K562 (cell line): ENCODE measurements around the gene B3GNT9. TPM values are rescaled to one million over a fixed set of nuclear protein-coding genes. Genes with fewer than 3 reads are reported as not detected.

ENCODE experiments used
- ATAC-seq: fragments of 200-7000 bp; cut with Tn5 transposase; 3 replicates; pipeline ENCODE4 v1.9.1; 2020; ENCODE audit warnings: moderate library complexity
- BruUV-seq: library from RNA; stranded (reverse); fragments of 400-500 nt; replicated peaks from 2 replicates; lab custom pipeline; 2021; lab: Mats Ljungman, UMichigan
- CTCF ChIA-PET: fragments of 300-600 bp; formaldehyde crosslinking; extraction: SDS; loops from one replicate; lab custom pipeline; 2021; ENCODE audit warnings: low intra/inter-chr PET ratio; lab: Yijun Ruan, JAX
- POLR2A ChIA-PET: fragments of 300-600, 350-650 bp; sonication (Branson Sonifier 250); formaldehyde crosslinking; extraction: SDS; loops from one replicate; lab custom pipeline; 2021; ENCODE audit warnings: antibody characterized with exemption, inconsistent platforms; lab: Yijun Ruan, JAX
- DNase-seq, 4 experiments: peaks; one replicate each; pipeline versions ENCODE4 v3.0.0 to v3.0.0-alpha.2; 2011 to 2018; ENCODE audit warnings: low spot score in 3 of 4, mixed read lengths in 3 of 4; ENCODE audit errors: extremely low read depth in 1 of 4
- FAIRE-seq: peaks from 2 replicates; lab custom pipeline; 2011; peaks lifted over from hg19 to GRCh38; lab: Jason Lieb, UNC
- H2AFZ ChIP-seq: 2 replicates; pipeline ENCODE4 v1.6.0; 2011; ENCODE audit warnings: low read depth, low read length, control low read depth, inconsistent platforms
- H3K27ac ChIP-seq: fragments of 200-600 bp; 3 replicates; pipeline ENCODE4 v1.8.0; 2011; ENCODE audit warnings: low read depth, mild to moderate bottlenecking, control low read depth, inconsistent platforms, low read length, moderate library complexity, mixed read lengths; ENCODE audit errors: extremely low read depth
- H3K27me3 ChIP-seq, 2 experiments: fragments of 300-600 bp in 1 of 2; 2 replicates in 1 of 2; 3 replicates in 1 of 2; pipeline versions ENCODE4 v1.6.0 to v1.8.0; 2011; ENCODE audit warnings: inconsistent platforms in 2 of 2, low read length in 2 of 2, mild to moderate bottlenecking in 1 of 2, mixed read lengths in 1 of 2, moderate library complexity in 1 of 2; ENCODE audit not compliant: control insufficient read depth in 2 of 2, insufficient read depth in 2 of 2
- H3K36me3 ChIP-seq: fragments of 300-600 bp; 3 replicates; pipeline ENCODE4 v1.8.0; 2011; ENCODE audit warnings: mild to moderate bottlenecking, low read length, inconsistent platforms; ENCODE audit not compliant: control insufficient read depth, insufficient read depth
- H3K4me1 ChIP-seq, 2 experiments: fragments of 200-600 bp in 1 of 2; replicated peaks in 1 of 2; 2 replicates in 1 of 2; 3 replicates in 1 of 2; pipeline versions ENCODE4 v1.5.1 to v1.8.0; 2011; ENCODE audit warnings: inconsistent platforms in 2 of 2, low read length in 2 of 2, mild to moderate bottlenecking in 1 of 2, mixed read lengths in 1 of 2, moderate library complexity in 1 of 2; ENCODE audit not compliant: control insufficient read depth in 2 of 2, insufficient read depth in 2 of 2
- H3K4me2 ChIP-seq: 2 replicates; pipeline ENCODE4 v1.6.1; 2011; ENCODE audit warnings: low read length, control low read depth, inconsistent platforms, mixed read lengths; ENCODE audit not compliant: insufficient read depth
- H3K4me3 ChIP-seq: fragments of 200-600 bp; sonication (generic), shearing (Covaris generic); 2 replicates; pipeline ENCODE4 v1.5.1; 2016; ENCODE audit warnings: control low read depth, inconsistent platforms
- H3K79me2 ChIP-seq: fragments of 200-600 bp; 3 replicates; pipeline ENCODE4 v1.8.0; 2011; ENCODE audit warnings: low read length, inconsistent platforms; ENCODE audit not compliant: control insufficient read depth, insufficient read depth
- H3K9ac ChIP-seq, 2 experiments: 2 replicates each; pipeline versions ENCODE4 v1.6.0 to v1.6.1; 2011; ENCODE audit warnings: low read depth in 2 of 2, low read length in 2 of 2, control low read depth in 1 of 2, inconsistent platforms in 1 of 2, mild to moderate bottlenecking in 1 of 2, mixed read lengths in 1 of 2; ENCODE audit not compliant: insufficient read depth in 1 of 2
- H3K9me1 ChIP-seq: one replicate; pipeline ENCODE4 v1.6.0; 2011; ENCODE audit warnings: inconsistent platforms, mild to moderate bottlenecking, low read length, moderate library complexity; ENCODE audit not compliant: control insufficient read depth, insufficient read depth
- H3K9me3 ChIP-seq: replicated peaks from 2 replicates; pipeline ENCODE4 v1.5.1; 2011; ENCODE audit warnings: low read depth, low read length, inconsistent platforms; ENCODE audit not compliant: control insufficient read depth, insufficient read depth
- H4K20me1 ChIP-seq: replicated peaks from 2 replicates; pipeline ENCODE4 v1.6.1; 2011; ENCODE audit warnings: low read length, inconsistent platforms, mixed read lengths; ENCODE audit not compliant: control insufficient read depth, insufficient read depth
- ATF1 ChIP-seq, 2 experiments: fragments of 450-650 bp in 1 of 2; IDR thresholded peaks; 2 replicates each; pipeline ENCODE4 v1.6.1; 2016; ENCODE audit warnings: missing compliant biosample characterization in 1 of 2, missing genetic modification characterization in 1 of 2
- CTCF ChIP-seq, 3 experiments: IDR thresholded peaks in 2 of 3; conservative IDR thresholded peaks in 1 of 3; 2 replicates each; pipeline ENCODE4 v1.5.1; 2011 to 2012; ENCODE audit warnings: low read length in 3 of 3, mild to moderate bottlenecking in 3 of 3, control low read depth in 2 of 3, improper control_type of control experiment in 1 of 3, inconsistent platforms in 1 of 3, low read depth in 1 of 3, mixed read lengths in 1 of 3, moderate library complexity in 1 of 3; ENCODE audit not compliant: insufficient read depth in 2 of 3
- CTCFL ChIP-seq: IDR thresholded peaks from 2 replicates; pipeline ENCODE4 v1.6.1; 2011; ENCODE audit warnings: borderline replicate concordance, low read depth, mild to moderate bottlenecking, moderate library complexity, low read length; ENCODE audit not compliant: insufficient read depth, poor library complexity, severe bottlenecking
- EP400 ChIP-seq: fragments of 450-650 bp; IDR thresholded peaks from 2 replicates; pipeline ENCODE4 v1.6.1; 2017; ENCODE audit warnings: antibody characterized with exemption, mild to moderate bottlenecking, moderate library complexity
- NONO ChIP-seq, 2 experiments: fragments of 200-400 bp in 1 of 2; fragments of 450-650 bp in 1 of 2; formaldehyde crosslinking in 1 of 2; IDR thresholded peaks; 2 replicates each; pipeline ENCODE4 v1.6.1; 2017; ENCODE audit warnings: low read depth in 2 of 2, mild to moderate bottlenecking in 2 of 2, moderate library complexity in 2 of 2, low read length in 1 of 2
- POLR2G ChIP-seq: fragments of 200-400 bp; formaldehyde crosslinking; IDR thresholded peaks from 2 replicates; pipeline ENCODE4 v1.6.1; 2017; ENCODE audit warnings: low read depth, mild to moderate bottlenecking, antibody characterized with exemption, low read length, moderate library complexity
- RAD21 ChIP-seq, 2 experiments: fragments of 250-450 bp in 1 of 2; fragments of 450-650 bp in 1 of 2; sonication (Bioruptor Pico) in 1 of 2; formaldehyde crosslinking in 1 of 2; IDR thresholded peaks in 1 of 2; conservative IDR thresholded peaks in 1 of 2; 2 replicates each; pipeline versions ENCODE4 v1.4.0 to v1.8.0; 2020 to 2022; ENCODE audit warnings: mild to moderate bottlenecking in 2 of 2, moderate library complexity in 1 of 2
- RFX1 ChIP-seq: fragments of 450-650 bp; IDR thresholded peaks from 2 replicates; pipeline ENCODE4 v1.6.1; 2016; ENCODE audit warnings: mild to moderate bottlenecking, moderate library complexity
- SETDB1 ChIP-seq: IDR thresholded peaks from one replicate; pipeline ENCODE4 v1.6.1; 2012; ENCODE audit warnings: low read length, control low read depth, inconsistent platforms
- TCF15 ChIP-seq: fragments of 250-450 bp; sonication (Bioruptor Pico); IDR thresholded peaks from 2 replicates; pipeline ENCODE4 v1.8.0; 2022; ENCODE audit warnings: moderate library complexity, mild to moderate bottlenecking, inconsistent platforms
- WGBS: fragments of 100-300 bp; shearing (Covaris generic); methylation state at CpG from one replicate; pipeline ENCODE4 v1.1.6; 2016; ENCODE audit warnings: low coverage, mixed read lengths; ENCODE audit not compliant: insufficient coverage; ENCODE audit errors: missing lambda C conversion rate; 5-methylcytosine and 5-hydroxymethylcytosine counted together
- in situ Hi-C: fragments of 300-500 bp; cut with MboI; formaldehyde crosslinking; loops from 4 replicates; pipeline ENCODE4 v1.15.0; 2018; ENCODE audit warnings: inconsistent platforms, mixed read lengths
- intact Hi-C: fragments of 100-400 bp; cut with micrococcal nuclease; formaldehyde crosslinking; loops from 2 replicates; pipeline ENCODE4 v1.14.2; 2022
- polyA plus RNA-seq, 8 experiments: library from polyadenylated mRNA; depleted of rRNA in 4 of 8; stranded (reverse) in 5 of 8; unstranded in 3 of 8; fragments of >200 nt; fragmentation: Nextera tagmentation in 2 of 8; fragmentation: Illumina TruSeq in 1 of 8; extraction: Ambion mirVana in 2 of 8; extraction: Trizol in 1 of 8; gene quantifications; 2 replicates each; pipeline versions ENCODE4 v1.2.1 to v1.2.3, GENCODE V29; 2011 to 2014; ENCODE audit warnings: inconsistent platforms in 1 of 8, missing spikeins in 1 of 8
- total RNA-seq, 7 experiments: library from RNA; depleted of rRNA in 6 of 7; stranded (reverse); fragments of >200 nt in 6 of 7; fragmentation: Illumina TruSeq in 2 of 7; extraction: Trizol in 2 of 7; gene quantifications; 2 replicates each; pipeline versions ENCODE4 v1.2.1 to v1.2.3, GENCODE V29; 2011 to 2021; ENCODE audit warnings: low replicate concordance in 1 of 7
- TF ChIP-seq, protein P1 (sequence below): fragments of 450-650 bp; conservative IDR thresholded peaks from 2 replicates; pipeline ENCODE4 v1.6.1; 2016; ENCODE audit warnings: missing genetic modification characterization, low read depth, mild to moderate bottlenecking, missing compliant biosample characterization, moderate library complexity
- TF ChIP-seq, protein P2 (sequence below): fragments of 450-650 bp; IDR thresholded peaks from 2 replicates; pipeline ENCODE4 v1.6.1; 2016; ENCODE audit warnings: low read depth, mild to moderate bottlenecking, moderate library complexity

Gene B3GNT9
- total and polyA plus RNA-seq, 9 of the 15 experiments (the other 6 are each of a cell fraction or from before 2014, with no cell fraction given) = 0.01 to 1.8 (median 1.1) TPM; not detected in 1

DNA sequence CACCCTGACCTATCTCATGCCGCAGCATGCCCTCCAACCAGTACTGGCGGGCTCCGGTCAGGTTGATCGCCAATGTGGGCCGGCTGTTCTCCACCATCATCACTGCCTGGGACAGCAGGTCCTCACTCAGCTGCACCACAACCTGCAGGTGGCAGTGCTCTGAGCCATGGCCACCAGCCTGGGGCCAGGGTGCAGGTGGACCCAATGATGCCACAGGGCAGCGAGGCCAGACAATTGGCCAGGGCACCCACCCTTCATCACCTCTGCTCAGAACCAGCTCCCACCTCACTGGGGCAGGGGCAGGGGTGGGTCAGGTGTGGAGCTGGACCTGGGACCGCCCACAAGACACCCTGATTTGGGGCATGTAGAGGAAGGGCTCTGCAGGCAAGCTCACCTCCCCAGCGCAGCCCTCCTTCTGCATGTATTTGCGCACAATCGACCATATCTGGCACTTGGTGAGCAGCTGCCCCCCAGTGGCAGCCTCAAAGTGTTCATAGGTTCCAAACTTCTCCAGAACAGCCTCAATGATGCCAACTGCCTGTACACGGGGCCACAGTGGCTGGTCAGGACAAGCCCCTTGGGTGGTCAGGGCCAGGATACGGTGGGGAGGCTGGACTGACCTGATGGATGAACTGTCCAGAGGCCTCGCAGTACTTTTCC is 28.8 kb upstream of the B3GNT9 start:
- FAIRE-seq = no peak
- intact Hi-C loops = loop anchor here (10.0 kb wide), 2 partner anchors 165 to 225 kb away; no protein-coding TSS in a partner anchor
- TF ChIP-seq ATF1 (CRISPR knock-in tag; IDR thresholded peaks at IDR 0.05) = no peak
- TF ChIP-seq ATF1 (tag; IDR thresholded peaks at IDR 0.05) = no peak
- TF ChIP-seq RAD21 (CRISPR knock-in tag; conservative IDR thresholded peaks at IDR 0.05 in 1 of 2, IDR thresholded peaks at IDR 0.05 in 1 of 2) = peak in 1 of 2 experiments; percentile 40; a peak in 1 of 4 replicates
- TF ChIP-seq, protein P1, sequence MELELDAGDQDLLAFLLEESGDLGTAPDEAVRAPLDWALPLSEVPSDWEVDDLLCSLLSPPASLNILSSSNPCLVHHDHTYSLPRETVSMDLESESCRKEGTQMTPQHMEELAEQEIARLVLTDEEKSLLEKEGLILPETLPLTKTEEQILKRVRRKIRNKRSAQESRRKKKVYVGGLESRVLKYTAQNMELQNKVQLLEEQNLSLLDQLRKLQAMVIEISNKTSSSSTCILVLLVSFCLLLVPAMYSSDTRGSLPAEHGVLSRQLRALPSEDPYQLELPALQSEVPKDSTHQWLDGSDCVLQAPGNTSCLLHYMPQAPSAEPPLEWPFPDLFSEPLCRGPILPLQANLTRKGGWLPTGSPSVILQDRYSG (tag) = no peak
- TF ChIP-seq CTCFL = peak; percentile 3
- TF ChIP-seq EP400 = no peak
- no peak for TF ChIP-seq SETDB1
- TF ChIP-seq TCF15 = no peak
- TF ChIP-seq, protein P2, sequence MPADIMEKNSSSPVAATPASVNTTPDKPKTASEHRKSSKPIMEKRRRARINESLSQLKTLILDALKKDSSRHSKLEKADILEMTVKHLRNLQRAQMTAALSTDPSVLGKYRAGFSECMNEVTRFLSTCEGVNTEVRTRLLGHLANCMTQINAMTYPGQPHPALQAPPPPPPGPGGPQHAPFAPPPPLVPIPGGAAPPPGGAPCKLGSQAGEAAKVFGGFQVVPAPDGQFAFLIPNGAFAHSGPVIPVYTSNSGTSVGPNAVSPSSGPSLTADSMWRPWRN = no peak
- TF ChIP-seq NONO (IDR thresholded peaks at IDR 0.05; ENCODE audit: low read depth in 2 of 2, low read length in 1 of 2) = no peak
- TF ChIP-seq CTCF (IDR thresholded peaks at IDR 0.05 in 2 of 3, conservative IDR thresholded peaks at IDR 0.05 in 1 of 3; ENCODE audit: insufficient read depth in 2 of 3, low read depth in 1 of 3, low read length in 3 of 3) = peak in 2 of 3 experiments; percentile 47 to 52; a peak in 3 of 6 replicates
- no peak for TF ChIP-seq RFX1
- TF ChIP-seq POLR2G = peak; percentile 39; the same call in 1 of the 2 replicates

More for the DNA sequence above, 28.8 kb upstream of the B3GNT9 start:
- Histone ChIP-seq H3K27me3 (no peaks in the 10 kb centered on the region), H3K4me2 (no peak overlapping the region), H4K20me1 (no peaks in the 10 kb centered on the region), H3K9ac (peak overlapping the region in 1 of 2 experiments; percentile 17; a peak in 1 of 4 replicates), H2AFZ (no peak overlapping the region), H3K4me3 (no peak overlapping the region), H3K27ac (no peak overlapping the region), H3K79me2 (peaks cover 14% of the 10 kb centered on the region), H3K36me3 (no peaks in the 10 kb centered on the region), H3K4me1 (peaks cover 10 to 48% of the 10 kb centered on the region in 2 experiments), H3K9me3 (no peaks in the 10 kb centered on the region), H3K9me1 (no peaks in the 10 kb centered on the region)
- in situ Hi-C loops = no loop called here
- BruUV-seq = no TSS peak
- ChIA-PET POLR2A (no interaction called here), CTCF (no interaction called here)
- WGBS = 78% methylated on average over 13 of the region's 13 CpGs
- ATAC-seq (no peak), DNase-seq (peak in 1 of 4 experiments; percentile 44)
